Effector memory CD4-positive, alpha-beta T cell (primary cell): ENCODE measurements around the gene MRO.
"Not testable (repeated sequence)": the region's sequence is repeated elsewhere in the genome, so short reads cannot be mapped to it uniquely, and the experiment has no call there.

ENCODE experiments used
- DNase-seq, 3 donors: peaks; one replicate each; pipeline ENCODE4 v3.0.0-alpha.2; 2020
- H3K27ac ChIP-seq: 2 replicates; pipeline ENCODE4 v1.7.0; 2013; ENCODE audit warnings: mild to moderate bottlenecking, low read length, moderate library complexity; ENCODE audit not compliant: insufficient read depth, poor library complexity, severe bottlenecking
- H3K27me3 ChIP-seq: replicated peaks from 2 replicates; pipeline ENCODE4 v1.7.0; 2013; ENCODE audit warnings: mild to moderate bottlenecking, low read length; ENCODE audit not compliant: insufficient read depth, control insufficient read depth, poor library complexity, severe bottlenecking
- H3K36me3 ChIP-seq: 2 replicates; pipeline ENCODE4 v1.7.0; 2013; ENCODE audit warnings: mild to moderate bottlenecking, low read length, moderate library complexity; ENCODE audit not compliant: control insufficient read depth, insufficient read depth
- H3K4me1 ChIP-seq: 2 replicates; pipeline ENCODE4 v1.7.0; 2013; ENCODE audit warnings: low read length, mild to moderate bottlenecking; ENCODE audit not compliant: control insufficient read depth, insufficient read depth, poor library complexity, severe bottlenecking
- H3K4me3 ChIP-seq: 2 replicates; pipeline ENCODE4 v1.7.0; 2013; ENCODE audit warnings: low read length, low read depth, mild to moderate bottlenecking; ENCODE audit not compliant: insufficient read depth, poor library complexity, severe bottlenecking
- H3K9me3 ChIP-seq: 2 replicates; pipeline ENCODE4 v1.7.0; 2013; ENCODE audit warnings: mild to moderate bottlenecking, low read length, moderate library complexity; ENCODE audit not compliant: control insufficient read depth

MRO gene

DNA sequence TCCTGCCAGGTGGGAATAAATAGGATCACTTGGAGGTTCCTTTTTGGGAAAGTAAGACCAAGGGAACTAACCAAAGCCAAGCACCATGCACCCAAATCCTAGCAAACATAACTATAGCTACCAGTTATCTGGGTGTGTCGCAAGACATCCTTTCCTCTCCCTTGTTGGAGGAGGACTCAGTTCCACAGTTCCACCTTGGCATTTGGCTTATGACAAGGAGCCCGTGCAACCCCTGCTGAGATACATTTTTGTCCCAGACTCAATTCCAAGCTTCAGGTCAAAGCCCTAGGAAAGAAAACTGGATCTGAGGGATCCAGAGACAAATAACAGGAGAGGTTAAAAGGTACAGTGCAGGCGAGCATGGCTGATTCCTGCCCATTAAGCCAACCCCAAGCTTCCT, 40.8 kb downstream of the MRO start:
- H3K4me1 ChIP-seq, H3K27me3 ChIP-seq, H3K27ac ChIP-seq, H3K9me3 ChIP-seq, DNase-seq, H3K4me3 ChIP-seq, H3K36me3 ChIP-seq: not testable (repeated sequence)

DNA sequence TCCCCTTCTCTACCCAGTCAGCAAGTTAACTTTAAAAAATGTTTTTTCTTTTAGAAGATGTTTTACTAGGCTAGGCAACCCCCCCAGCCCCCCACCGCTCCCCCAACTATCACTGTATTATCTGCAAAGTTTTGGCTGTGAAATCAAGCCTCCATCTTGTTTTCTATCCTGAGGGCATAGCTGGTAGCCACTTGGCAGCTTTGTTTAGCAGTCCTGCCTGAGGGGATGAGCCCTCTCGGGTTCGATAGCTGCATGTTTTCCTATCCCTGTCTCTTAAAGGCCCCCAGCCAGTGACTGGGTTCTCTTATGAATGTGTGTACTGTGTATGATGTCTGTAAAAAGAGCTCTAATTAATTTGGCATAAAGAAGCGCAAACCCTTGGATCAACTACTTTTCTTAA, 43.4 kb downstream of the MRO start:
- no peaks in the 10 kb centered on the region for H3K36me3 ChIP-seq
- no peaks in the 10 kb centered on the region for H3K27me3 ChIP-seq
- no peak for DNase-seq
- no peaks in the 10 kb centered on the region for H3K4me1 ChIP-seq
- no peaks in the 10 kb centered on the region for H3K9me3 ChIP-seq
- no peak overlapping the region for H3K4me3 ChIP-seq
- H3K27ac ChIP-seq, result no peak overlapping the region

GRCh38 chr18:50775726-50776125, 44.1 kb downstream of the MRO start:
- no peaks in the 10 kb centered on the region for H3K9me3 ChIP-seq
- no peaks in the 10 kb centered on the region for H3K27me3 ChIP-seq
- H3K27ac ChIP-seq, result no peak overlapping the region
- no peak for DNase-seq
- H3K36me3 ChIP-seq, result no peaks in the 10 kb centered on the region
- no peak overlapping the region for H3K4me3 ChIP-seq
- H3K4me1 ChIP-seq, result no peaks in the 10 kb centered on the region

- Histone ChIP-seq H3K36me3 (no peaks in the 10 kb centered on the region), H3K4me3 (no peak overlapping the region), H3K27me3 (no peaks in the 10 kb centered on the region), H3K27ac (no peak overlapping the region), H3K4me1 (no peaks in the 10 kb centered on the region), H3K9me3 (no peaks in the 10 kb centered on the region)
- no peak for DNase-seq
These were observed 44.6 kb downstream of the MRO start for GRCh38 chr18:50775207-50775606.

- no peaks in the 10 kb centered on the region for H3K27me3 ChIP-seq
- no peak overlapping the region for H3K27ac ChIP-seq
- H3K36me3 ChIP-seq, result no peaks in the 10 kb centered on the region
- H3K4me1 ChIP-seq, result no peaks in the 10 kb centered on the region
- no peak for DNase-seq
- H3K4me3 ChIP-seq, result no peak overlapping the region
- no peaks in the 10 kb centered on the region for H3K9me3 ChIP-seq
These were observed 50.4 kb downstream of the MRO start for GRCh38 chr18:50769463-50769862.

- no peaks in the 10 kb centered on the region for H3K36me3 ChIP-seq
- H3K27me3 ChIP-seq, result no peaks in the 10 kb centered on the region
- no peaks in the 10 kb centered on the region for H3K4me1 ChIP-seq
- H3K9me3 ChIP-seq, result no peaks in the 10 kb centered on the region
- no peak for DNase-seq
- H3K27ac ChIP-seq, result no peak overlapping the region
- no peak overlapping the region for H3K4me3 ChIP-seq
These were observed 62.5 kb downstream of the MRO start for GRCh38 chr18:50757358-50757757.

- no peaks in the 10 kb centered on the region for H3K9me3 ChIP-seq
- H3K27me3 ChIP-seq, result peaks cover 3% of the 10 kb centered on the region
- no peak overlapping the region for H3K4me3 ChIP-seq
- H3K36me3 ChIP-seq, result no peaks in the 10 kb centered on the region
- DNase-seq, result no peak
- H3K27ac ChIP-seq, result no peak overlapping the region
- no peaks in the 10 kb centered on the region for H3K4me1 ChIP-seq
These were observed 65.5 kb downstream of the MRO start for GRCh38 chr18:50754297-50754696.

- no peak for DNase-seq
- H3K4me3 ChIP-seq, result no peak overlapping the region
- H3K4me1 ChIP-seq, result no peaks in the 10 kb centered on the region
- H3K27me3 ChIP-seq, result peaks cover 3% of the 10 kb centered on the region
- H3K27ac ChIP-seq, result no peak overlapping the region
- H3K9me3 ChIP-seq, result no peaks in the 10 kb centered on the region
- H3K36me3 ChIP-seq, result no peaks in the 10 kb centered on the region
These were observed 66.5 kb downstream of the MRO start for GRCh38 chr18:50753311-50753710.

GRCh38 chr18:50751947-50752346, 67.9 kb downstream of the MRO start:
- DNase-seq, result no peak
- Histone ChIP-seq H3K4me3 (no peak overlapping the region), H3K9me3 (no peaks in the 10 kb centered on the region), H3K27ac (no peak overlapping the region), H3K4me1 (no peaks in the 10 kb centered on the region), H3K36me3 (no peaks in the 10 kb centered on the region), H3K27me3 (peaks cover 3% of the 10 kb centered on the region)

DNA sequence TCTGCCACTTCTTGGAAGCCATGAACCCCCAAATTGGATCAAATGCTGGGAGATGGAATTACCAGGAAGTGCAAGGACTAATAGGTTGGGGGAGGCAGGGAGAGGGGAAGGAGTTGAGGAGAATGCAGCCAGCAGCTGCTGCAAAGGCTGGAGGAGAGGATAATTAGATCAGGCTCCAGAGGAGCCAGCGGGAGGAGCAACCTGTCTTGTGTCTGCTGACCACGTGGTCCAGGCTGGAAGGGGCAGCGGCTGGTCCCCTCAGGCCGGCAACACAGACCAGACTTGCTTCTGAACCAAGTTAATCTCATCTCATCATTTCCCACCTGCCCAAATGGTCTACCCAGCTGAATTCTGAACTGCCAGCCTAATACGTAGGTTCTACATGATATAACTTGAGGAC, 68.3 kb downstream of the MRO start:
- H3K9me3 ChIP-seq, result no peaks in the 10 kb centered on the region
- peaks cover 3% of the 10 kb centered on the region for H3K27me3 ChIP-seq

GRCh38 chr18:50750546-50750945, 69.3 kb downstream of the MRO start:
- Histone ChIP-seq H3K36me3 (no peaks in the 10 kb centered on the region), H3K4me3 (no peak overlapping the region)

More for the DNA sequence above, 68.3 kb downstream of the MRO start:
- no peak overlapping the region for H3K27ac ChIP-seq
- H3K4me3 ChIP-seq, result no peak overlapping the region
- no peaks in the 10 kb centered on the region for H3K36me3 ChIP-seq
- DNase-seq, result no peak
- no peaks in the 10 kb centered on the region for H3K4me1 ChIP-seq

More at GRCh38 chr18:50750546-50750945, 69.3 kb downstream of the MRO start:
- no peak overlapping the region for H3K27ac ChIP-seq
- H3K9me3 ChIP-seq, result no peaks in the 10 kb centered on the region
- H3K4me1 ChIP-seq, result no peaks in the 10 kb centered on the region
- no peak for DNase-seq
- peaks cover 3% of the 10 kb centered on the region for H3K27me3 ChIP-seq
